ENCODE measurements around the gene KRTAP2-4.
"Not testable (repeated sequence)": the region's sequence is repeated elsewhere in the genome, so short reads cannot be mapped to it uniquely, and the experiment has no call there.

The KRTAP2-4 gene, protein sequence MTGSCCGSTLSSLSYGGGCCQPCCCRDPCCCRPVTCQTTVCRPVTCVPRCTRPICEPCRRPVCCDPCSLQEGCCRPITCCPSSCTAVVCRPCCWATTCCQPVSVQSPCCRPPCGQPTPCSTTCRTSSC

DNA sequence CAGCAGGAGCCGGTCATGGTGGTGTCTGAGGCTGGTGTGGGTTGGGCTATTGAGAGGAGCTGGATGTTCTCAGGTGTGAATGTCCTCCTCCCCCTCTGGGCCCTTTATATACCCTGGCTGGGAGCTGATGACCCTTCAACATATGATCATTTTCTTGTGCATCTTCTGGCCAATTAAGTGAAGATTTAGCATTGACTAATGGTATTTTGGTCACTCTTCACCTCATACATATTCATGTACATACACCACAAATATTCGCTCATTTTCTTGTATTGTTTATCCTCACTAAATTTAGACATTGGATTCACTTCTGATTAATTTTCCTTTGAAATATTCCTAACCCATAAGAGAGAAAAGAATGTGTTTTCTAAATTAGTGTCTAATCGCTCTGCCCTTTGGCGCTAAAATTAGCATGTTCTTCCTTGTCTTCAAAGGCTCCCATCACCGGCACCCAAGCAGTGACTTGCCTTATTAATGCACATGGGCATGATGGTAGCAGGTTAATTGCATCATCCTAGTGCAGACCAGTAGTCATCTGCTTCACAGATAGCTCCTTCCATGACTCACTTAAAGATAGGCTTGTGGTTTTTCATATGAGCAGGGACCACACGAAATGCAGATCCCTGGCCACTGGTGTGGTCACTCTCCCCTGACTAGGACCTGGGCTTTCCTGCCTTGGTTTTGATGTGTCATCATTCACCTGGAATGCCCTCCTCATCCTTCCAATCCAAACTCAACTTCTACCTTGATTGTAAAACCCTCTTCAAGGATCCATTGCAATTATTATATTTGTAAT, at the start of gene KRTAP2-4:
Gene KRTAP2-4 (minus strand): TSS at position 51 of the 796 bp plus-strand sequence. CDS start 34 bp downstream, at position 17.
- Histone ChIP-seq H3K27me3 (ENCODE audit: control insufficient read depth, insufficient read depth, low read length) (no peaks in the 10 kb centered on the region), H3K36me3 (ENCODE audit: control insufficient read depth, insufficient read depth, low read length) (no peaks in the 10 kb centered on the region), H3K4me3 (ENCODE audit: low read depth, low read length) (no peak within 1 kb of the TSS), H3K9me3 (ENCODE audit: control insufficient read depth, insufficient read depth, low read length) (no peaks in the 10 kb centered on the region), H3K9ac (ENCODE audit: low read depth, low read length) (no peak within 1 kb of the TSS), H3K4me1 (ENCODE audit: control insufficient read depth, insufficient read depth, low read length) (no peaks in the 10 kb centered on the region)

DNA sequence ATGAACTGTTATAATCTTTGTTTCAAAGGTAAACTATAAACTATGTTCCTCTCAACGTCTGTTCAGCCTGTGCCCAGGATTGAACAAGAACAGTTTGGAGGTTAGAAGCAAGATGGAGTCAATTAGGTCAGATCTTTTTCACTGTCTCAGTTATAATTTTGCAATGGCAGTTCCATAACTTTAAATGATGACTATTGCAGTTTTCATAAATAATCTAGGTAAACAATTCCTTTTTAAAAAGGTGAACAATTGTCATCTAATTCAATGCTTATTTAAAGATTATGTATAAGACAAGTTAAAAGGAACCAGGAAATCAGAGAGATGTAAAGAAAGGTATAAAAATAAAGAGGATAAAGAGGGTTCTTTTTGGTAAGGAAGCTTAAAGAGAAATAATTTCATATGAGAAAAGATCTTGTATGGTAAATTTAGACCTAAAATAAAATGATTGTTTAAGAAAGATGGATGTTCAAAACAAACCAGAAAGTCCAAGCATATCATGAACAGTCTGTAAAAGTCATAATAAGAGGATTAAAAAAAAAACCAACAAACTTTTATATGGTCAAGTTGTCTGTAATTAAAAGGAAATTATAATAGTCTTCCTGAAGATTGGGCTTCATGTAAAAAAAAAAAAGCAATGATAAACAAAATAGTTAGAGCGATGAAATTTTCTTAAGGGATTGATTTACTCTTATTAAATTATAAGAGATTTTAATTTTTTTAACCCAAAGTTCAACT, 45.6 kb upstream of the KRTAP2-4 start:
- no peak overlapping the region for H3K9ac ChIP-seq (ENCODE audit: low read depth, low read length)
- peaks cover 9% of the 10 kb centered on the region for H3K9me3 ChIP-seq (ENCODE audit: control insufficient read depth, insufficient read depth, low read length)
- no peak overlapping the region for H3K4me3 ChIP-seq (ENCODE audit: low read depth, low read length)
- peaks cover 12% of the 10 kb centered on the region for H3K4me1 ChIP-seq (ENCODE audit: control insufficient read depth, insufficient read depth, low read length)
- H3K36me3 ChIP-seq (ENCODE audit: control insufficient read depth, insufficient read depth, low read length), result no peaks in the 10 kb centered on the region
- no peaks in the 10 kb centered on the region for H3K27me3 ChIP-seq (ENCODE audit: control insufficient read depth, insufficient read depth, low read length)

DNA sequence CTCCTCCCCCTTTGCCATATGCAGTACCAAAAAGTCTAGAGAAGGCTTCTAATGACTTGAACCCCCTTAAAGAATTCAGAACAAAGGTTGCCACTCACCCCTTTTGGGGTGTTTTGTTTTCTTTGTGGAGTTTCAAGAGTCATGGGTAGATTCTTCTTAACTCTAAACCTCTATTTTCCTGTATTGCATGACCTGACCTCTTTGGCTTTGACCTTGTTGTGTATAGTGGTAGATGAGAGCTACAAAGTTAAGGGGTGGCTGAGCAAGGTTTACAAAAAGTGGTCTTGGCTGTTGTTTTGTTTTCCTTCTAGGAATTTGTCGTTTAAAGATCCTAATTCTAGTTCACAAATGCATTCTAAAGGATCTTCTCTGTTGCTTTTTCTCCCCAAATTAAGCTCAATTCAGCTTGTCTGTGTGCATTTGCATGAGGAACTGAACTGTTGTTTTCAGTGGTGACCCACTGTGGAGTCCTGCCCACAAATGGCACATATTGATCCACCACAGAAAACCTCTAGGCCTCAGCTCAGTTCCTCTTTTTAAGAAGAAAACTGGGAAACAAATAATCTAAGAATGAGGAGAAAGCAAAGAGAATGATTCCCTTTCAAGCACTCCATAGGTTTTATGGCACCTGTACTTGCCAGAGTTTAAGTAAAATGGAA, 43.2 kb upstream of the KRTAP2-4 start:
- H3K36me3 ChIP-seq (ENCODE audit: control insufficient read depth, insufficient read depth, low read length); H3K27me3 ChIP-seq (ENCODE audit: control insufficient read depth, insufficient read depth, low read length); H3K9me3 ChIP-seq (ENCODE audit: control insufficient read depth, insufficient read depth, low read length); H3K9ac ChIP-seq (ENCODE audit: low read depth, low read length); H3K4me3 ChIP-seq (ENCODE audit: low read depth, low read length): not testable (repeated sequence)
- peaks cover 12% of the 10 kb centered on the region for H3K4me1 ChIP-seq (ENCODE audit: control insufficient read depth, insufficient read depth, low read length)

DNA sequence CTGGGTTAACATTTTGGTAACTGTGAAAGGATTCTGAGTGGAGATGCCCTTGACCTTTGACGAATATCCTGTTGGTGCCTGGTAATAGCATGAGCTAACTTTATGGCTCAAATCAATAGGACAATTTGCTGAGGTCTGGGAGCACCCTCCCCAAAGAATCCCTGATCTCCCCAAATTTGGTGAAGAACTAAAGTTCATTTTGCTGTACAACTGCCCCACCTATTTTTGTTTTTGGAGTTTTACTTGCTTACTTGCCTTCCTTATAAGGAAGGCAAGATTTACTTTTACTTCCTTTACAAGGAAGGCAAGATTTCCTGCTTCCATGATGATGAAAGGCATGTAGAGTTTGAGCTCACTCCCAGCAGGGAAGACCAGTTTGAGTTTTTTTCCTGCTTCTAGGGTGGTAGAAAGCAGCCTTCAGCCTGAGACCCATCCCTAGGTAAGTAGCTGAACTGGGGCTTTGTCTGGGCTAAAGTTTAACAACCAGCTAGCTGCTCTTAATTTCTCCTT, 42.3 kb upstream of the KRTAP2-4 start:
- Histone ChIP-seq H3K4me1 (ENCODE audit: control insufficient read depth, insufficient read depth, low read length) (peaks cover 12% of the 10 kb centered on the region), H3K27me3 (ENCODE audit: control insufficient read depth, insufficient read depth, low read length) (no peaks in the 10 kb centered on the region), H3K36me3 (ENCODE audit: control insufficient read depth, insufficient read depth, low read length) (no peaks in the 10 kb centered on the region), H3K9ac (ENCODE audit: low read depth, low read length) (no peak overlapping the region), H3K4me3 (ENCODE audit: low read depth, low read length) (no peak overlapping the region), H3K9me3 (ENCODE audit: control insufficient read depth, insufficient read depth, low read length) (peaks cover 9% of the 10 kb centered on the region)

DNA sequence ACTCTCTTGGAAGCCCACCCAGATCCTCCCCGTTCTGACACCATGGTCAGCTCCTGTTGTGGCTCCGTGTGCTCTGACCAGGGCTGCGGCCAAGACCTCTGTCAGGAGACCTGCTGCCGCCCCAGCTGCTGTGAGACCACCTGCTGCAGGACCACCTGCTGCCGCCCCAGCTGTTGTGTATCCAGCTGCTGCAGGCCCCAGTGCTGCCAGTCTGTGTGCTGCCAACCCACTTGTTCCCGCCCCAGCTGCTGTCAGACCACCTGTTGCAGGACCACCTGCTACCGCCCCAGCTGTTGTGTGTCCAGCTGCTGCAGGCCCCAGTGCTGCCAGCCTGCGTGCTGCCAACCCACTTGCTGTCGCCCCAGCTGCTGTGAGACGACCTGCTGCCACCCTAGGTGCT, 39.7 kb upstream of the KRTAP2-4 start, which contains the start of gene KRTAP4-9:
Gene KRTAP4-9 (plus strand): TSS at position 43 of the 400 bp plus-strand sequence. CDS start 0 bp downstream, at position 43.
- H3K4me3 ChIP-seq (ENCODE audit: low read depth, low read length); H3K9me3 ChIP-seq (ENCODE audit: control insufficient read depth, insufficient read depth, low read length); H3K36me3 ChIP-seq (ENCODE audit: control insufficient read depth, insufficient read depth, low read length); H3K9ac ChIP-seq (ENCODE audit: low read depth, low read length); H3K27me3 ChIP-seq (ENCODE audit: control insufficient read depth, insufficient read depth, low read length): not testable (repeated sequence)
- H3K4me1 ChIP-seq (ENCODE audit: control insufficient read depth, insufficient read depth, low read length), result peaks cover 12% of the 10 kb centered on the region

DNA sequence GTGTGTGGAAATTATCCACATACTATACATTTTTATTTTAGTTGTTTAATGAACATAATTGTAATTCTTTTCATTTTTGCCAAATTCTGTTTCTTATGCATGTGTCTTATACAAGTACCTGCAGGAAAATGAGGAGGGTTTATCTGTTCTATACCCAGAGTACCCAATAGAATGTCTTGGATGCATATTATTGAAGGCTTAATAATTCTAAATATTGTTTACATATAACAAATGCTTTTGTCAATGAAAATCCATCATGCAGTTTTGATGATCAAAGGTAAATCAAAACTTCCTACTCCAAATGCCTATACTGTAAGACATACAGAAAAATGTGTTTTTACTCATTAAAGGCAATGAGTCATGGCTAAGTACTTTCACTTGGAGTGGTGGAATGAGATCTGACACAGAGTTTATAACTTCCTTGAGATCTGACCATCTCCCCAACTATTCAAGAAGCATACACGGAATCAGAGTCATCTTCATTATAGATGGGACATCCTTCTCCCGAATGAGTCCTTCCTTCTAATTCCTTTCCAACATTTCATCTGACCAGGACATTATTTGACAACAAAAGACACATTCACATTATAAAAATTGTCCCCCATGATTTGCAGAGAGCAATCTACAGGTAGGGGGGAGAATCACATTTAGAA, 38.8 kb upstream of the KRTAP2-4 start:
- not testable (repeated sequence) for H3K27me3 ChIP-seq (ENCODE audit: control insufficient read depth, insufficient read depth, low read length); H3K4me3 ChIP-seq (ENCODE audit: low read depth, low read length); H3K9me3 ChIP-seq (ENCODE audit: control insufficient read depth, insufficient read depth, low read length); H3K36me3 ChIP-seq (ENCODE audit: control insufficient read depth, insufficient read depth, low read length); H3K9ac ChIP-seq (ENCODE audit: low read depth, low read length)
- H3K4me1 ChIP-seq (ENCODE audit: control insufficient read depth, insufficient read depth, low read length), result peaks cover 12% of the 10 kb centered on the region

DNA sequence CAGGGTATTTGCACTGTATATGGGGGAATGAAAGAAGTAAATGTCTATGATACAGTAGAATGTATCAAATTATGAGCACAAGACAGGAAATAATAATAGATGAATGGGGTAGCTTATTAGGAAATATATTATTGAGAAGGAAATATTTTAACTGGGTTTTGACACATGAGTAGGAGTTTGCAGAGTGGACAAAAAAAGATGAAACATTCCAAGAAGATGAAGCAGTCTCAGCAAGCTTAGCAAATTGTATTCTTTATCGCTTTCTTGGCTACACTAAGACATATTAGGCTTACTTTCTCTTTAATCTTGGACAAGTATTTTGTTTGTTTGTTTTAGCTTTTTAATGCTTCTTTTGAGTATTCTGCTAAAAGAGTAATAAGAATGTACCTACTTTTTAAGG, 38.2 kb upstream of the KRTAP2-4 start:
- Histone ChIP-seq H3K4me3 (ENCODE audit: low read depth, low read length) (no peak overlapping the region), H3K4me1 (ENCODE audit: control insufficient read depth, insufficient read depth, low read length) (peaks cover 12% of the 10 kb centered on the region), H3K9ac (ENCODE audit: low read depth, low read length) (no peak overlapping the region), H3K27me3 (ENCODE audit: control insufficient read depth, insufficient read depth, low read length) (no peaks in the 10 kb centered on the region), H3K9me3 (ENCODE audit: control insufficient read depth, insufficient read depth, low read length) (no peaks in the 10 kb centered on the region), H3K36me3 (ENCODE audit: control insufficient read depth, insufficient read depth, low read length) (no peaks in the 10 kb centered on the region)

DNA sequence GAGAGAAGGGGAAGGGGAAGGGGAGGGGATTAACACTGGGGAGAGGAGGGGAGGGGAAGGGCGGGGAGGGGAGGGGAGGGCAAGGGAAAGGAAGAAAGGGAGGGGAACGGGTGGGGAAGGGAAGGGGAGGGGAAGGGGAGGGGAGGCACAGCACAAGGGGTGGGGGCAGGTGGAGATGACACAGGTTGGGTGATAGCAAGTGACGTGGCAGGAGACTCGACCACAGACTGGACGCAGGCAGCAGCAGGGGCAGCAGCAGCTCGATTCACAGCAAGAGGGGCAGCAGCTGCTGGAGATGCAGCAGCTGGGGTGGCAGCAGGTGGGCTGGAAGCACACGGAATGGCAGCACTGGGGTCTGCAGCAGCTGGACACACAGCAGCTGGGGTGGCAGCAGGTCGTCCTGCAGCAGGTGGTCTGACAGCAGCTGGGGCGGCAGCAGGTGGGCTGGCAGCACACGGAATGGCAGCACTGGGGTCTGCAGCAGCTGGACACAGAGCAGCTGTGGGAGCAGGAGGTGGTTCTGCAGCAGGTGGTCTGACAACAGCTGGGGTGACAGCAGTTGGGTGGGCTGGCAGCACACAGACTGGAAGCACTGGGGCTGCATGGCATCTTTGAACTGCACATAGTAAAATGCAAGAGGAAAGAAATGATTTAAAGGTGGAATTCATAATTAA, 36.0 kb upstream of the KRTAP2-4 start, which contains the start of gene KRTAP4-16:
Gene KRTAP4-16 (minus strand): TSS at position 624 of the 674 bp plus-strand sequence. CDS start 0 bp downstream, at position 624.
- Histone ChIP-seq H3K4me3 (ENCODE audit: low read depth, low read length) (no peak within 1 kb of the TSS), H3K27me3 (ENCODE audit: control insufficient read depth, insufficient read depth, low read length) (no peaks in the 10 kb centered on the region), H3K9ac (ENCODE audit: low read depth, low read length) (no peak within 1 kb of the TSS), H3K9me3 (ENCODE audit: control insufficient read depth, insufficient read depth, low read length) (no peaks in the 10 kb centered on the region), H3K36me3 (ENCODE audit: control insufficient read depth, insufficient read depth, low read length) (no peaks in the 10 kb centered on the region), H3K4me1 (ENCODE audit: control insufficient read depth, insufficient read depth, low read length) (no peaks in the 10 kb centered on the region)

DNA sequence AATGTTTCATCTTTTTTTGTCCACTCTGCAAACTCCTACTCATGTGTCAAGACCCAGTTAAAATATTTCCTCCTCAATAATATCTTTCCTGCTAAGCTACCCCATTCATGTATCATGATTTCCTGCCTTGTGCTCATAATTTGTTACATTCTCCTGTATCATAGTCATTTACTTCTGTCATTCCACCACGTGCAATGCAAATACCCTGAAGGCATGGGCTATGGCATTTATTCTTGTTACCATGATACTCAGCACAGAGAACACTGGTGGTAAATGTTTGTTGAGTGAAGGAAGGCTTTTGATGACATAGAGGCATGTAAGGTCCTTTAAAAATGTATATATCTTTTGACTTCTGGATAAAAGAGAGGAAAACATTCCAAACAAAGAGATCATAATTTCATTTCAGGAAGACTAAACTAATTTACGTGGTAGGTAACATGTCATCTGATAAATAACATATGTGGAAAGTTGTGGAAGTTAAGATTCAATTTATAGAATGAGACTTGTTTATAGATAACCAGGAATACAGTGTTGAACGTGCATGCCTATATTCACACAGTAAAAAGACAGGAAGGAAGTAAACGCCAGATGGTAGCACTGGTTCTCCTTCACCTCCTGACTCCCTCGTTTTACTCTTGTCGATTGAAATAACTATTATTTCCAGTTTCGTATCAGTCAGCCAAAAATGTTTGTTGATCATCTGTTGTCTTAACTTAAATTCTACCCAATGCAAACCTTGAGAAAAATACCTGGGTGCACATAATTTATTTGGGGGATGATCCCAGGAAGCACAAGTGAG, 34.2 kb upstream of the KRTAP2-4 start:
- H3K4me3 ChIP-seq (ENCODE audit: low read depth, low read length); H3K9me3 ChIP-seq (ENCODE audit: control insufficient read depth, insufficient read depth, low read length); H3K36me3 ChIP-seq (ENCODE audit: control insufficient read depth, insufficient read depth, low read length); H3K4me1 ChIP-seq (ENCODE audit: control insufficient read depth, insufficient read depth, low read length); H3K9ac ChIP-seq (ENCODE audit: low read depth, low read length); H3K27me3 ChIP-seq (ENCODE audit: control insufficient read depth, insufficient read depth, low read length): not testable (repeated sequence)

DNA sequence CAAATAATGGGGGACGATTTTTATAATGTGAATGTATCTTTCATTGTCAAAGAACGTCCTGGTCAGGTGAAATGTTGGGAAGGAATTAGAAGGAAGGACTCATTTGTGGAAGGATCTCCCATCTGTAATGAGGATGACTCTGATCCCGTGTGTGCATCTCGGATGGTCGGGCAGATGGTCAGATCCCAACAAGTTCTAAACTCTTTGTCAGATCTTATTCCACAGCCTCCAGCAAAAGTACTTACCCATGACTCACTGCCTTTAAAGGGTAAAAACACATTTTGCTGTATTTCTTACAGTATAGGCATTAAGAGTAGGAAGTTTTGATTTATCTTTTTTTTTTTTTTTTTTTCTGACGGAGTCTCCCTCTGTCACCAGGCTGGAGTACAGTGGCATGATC, 32.8 kb upstream of the KRTAP2-4 start:
- no peaks in the 10 kb centered on the region for H3K27me3 ChIP-seq (ENCODE audit: control insufficient read depth, insufficient read depth, low read length)
- no peak overlapping the region for H3K9ac ChIP-seq (ENCODE audit: low read depth, low read length)
- peaks cover 2% of the 10 kb centered on the region for H3K4me1 ChIP-seq (ENCODE audit: control insufficient read depth, insufficient read depth, low read length)
- H3K9me3 ChIP-seq (ENCODE audit: control insufficient read depth, insufficient read depth, low read length), result no peaks in the 10 kb centered on the region
- no peaks in the 10 kb centered on the region for H3K36me3 ChIP-seq (ENCODE audit: control insufficient read depth, insufficient read depth, low read length)
- no peak overlapping the region for H3K4me3 ChIP-seq (ENCODE audit: low read depth, low read length)

All from iPS-15b (cell line).